Activated gamma-delta T cell treated with Interleukin-2 at 50 U/mL for 16 hours (primary cell): ENCODE measurements around the gene RFPL3.
"Not testable (repeated sequence)": the region's sequence is repeated elsewhere in the genome, so short reads cannot be mapped to it uniquely, and the experiment has no call there.

Source experiments
- DNase-seq: peaks from one replicate; pipeline ENCODE4 v3.0.0-alpha.2; 2020

Gene RFPL3

GRCh38 chr22:32331236-32331917 is 26.3 kb upstream of the RFPL3 start:
- no peak for DNase-seq

- DNase-seq: no peak
These were observed 25.5 kb upstream of the RFPL3 start for GRCh38 chr22:32331918-32332725.

DNA sequence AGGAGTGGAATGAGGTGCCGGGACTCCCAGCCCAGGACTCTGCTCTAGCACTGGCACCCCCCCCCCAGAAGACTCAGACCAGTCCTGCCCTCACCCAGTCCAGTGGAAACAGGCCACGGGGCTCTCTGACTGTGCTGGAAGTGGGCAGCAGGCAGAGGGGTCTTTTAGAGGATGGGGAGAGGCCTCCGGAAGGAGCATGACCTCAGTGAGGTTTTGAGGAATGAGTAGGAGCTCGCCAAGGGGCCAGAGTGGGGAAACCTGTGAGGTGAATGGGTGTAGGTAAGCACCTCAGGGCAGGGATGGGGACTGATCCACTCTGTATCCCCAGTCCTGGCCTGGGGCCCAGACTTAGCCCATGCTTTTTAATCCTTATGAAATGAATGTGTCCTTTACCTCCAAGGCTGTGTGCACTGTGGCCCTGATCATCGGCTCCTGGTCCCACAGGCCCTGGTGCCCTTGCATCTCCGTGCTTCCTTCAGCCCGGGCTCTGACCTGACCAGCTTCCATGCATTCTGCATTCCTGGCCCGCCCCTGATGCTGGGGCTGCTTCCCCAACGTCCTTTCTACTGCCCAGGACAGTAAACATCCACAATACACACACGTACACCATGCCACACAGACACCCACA is 24.4 kb upstream of the RFPL3 start:
- DNase-seq: no peak

GRCh38 chr22:32333769-32334659 is 23.7 kb upstream of the RFPL3 start:
- DNase-seq: no peak

- DNase-seq: no peak
These were observed 22.9 kb upstream of the RFPL3 start for GRCh38 chr22:32334660-32335365.

- no peak for DNase-seq
These were observed 22.2 kb upstream of the RFPL3 start for GRCh38 chr22:32335471-32335870.

- no peak for DNase-seq
These were observed 21.5 kb upstream of the RFPL3 start for GRCh38 chr22:32336121-32336603.

GRCh38 chr22:32336771-32337424 is 20.8 kb upstream of the RFPL3 start:
- DNase-seq: no peak

DNA sequence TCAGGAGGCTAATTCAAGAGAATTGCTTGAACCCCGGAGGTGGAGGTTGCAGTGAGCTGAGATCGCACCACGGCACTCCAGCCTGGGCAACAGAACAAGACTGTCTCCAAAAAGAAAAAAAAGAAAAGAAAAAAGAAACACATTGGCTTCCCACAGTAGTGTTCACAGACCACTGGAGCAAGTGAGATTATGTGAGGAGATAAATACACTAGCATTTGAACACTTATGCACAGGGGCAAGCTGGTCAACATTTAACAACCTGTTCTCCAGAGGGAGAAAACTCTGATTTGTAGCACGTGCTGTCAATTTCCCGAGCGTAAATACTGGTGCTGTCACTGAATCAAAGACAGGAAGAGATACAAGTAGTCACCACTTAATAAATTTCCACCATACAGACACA is 20.2 kb upstream of the RFPL3 start:
- not testable (repeated sequence) for DNase-seq

GRCh38 chr22:32338757-32339156 is 18.9 kb upstream of the RFPL3 start:
- no peak for DNase-seq

GRCh38 chr22:32339190-32340012 is 18.3 kb upstream of the RFPL3 start:
- no peak for DNase-seq

GRCh38 chr22:32340411-32340810 is 17.3 kb upstream of the RFPL3 start:
- no peak for DNase-seq

DNA sequence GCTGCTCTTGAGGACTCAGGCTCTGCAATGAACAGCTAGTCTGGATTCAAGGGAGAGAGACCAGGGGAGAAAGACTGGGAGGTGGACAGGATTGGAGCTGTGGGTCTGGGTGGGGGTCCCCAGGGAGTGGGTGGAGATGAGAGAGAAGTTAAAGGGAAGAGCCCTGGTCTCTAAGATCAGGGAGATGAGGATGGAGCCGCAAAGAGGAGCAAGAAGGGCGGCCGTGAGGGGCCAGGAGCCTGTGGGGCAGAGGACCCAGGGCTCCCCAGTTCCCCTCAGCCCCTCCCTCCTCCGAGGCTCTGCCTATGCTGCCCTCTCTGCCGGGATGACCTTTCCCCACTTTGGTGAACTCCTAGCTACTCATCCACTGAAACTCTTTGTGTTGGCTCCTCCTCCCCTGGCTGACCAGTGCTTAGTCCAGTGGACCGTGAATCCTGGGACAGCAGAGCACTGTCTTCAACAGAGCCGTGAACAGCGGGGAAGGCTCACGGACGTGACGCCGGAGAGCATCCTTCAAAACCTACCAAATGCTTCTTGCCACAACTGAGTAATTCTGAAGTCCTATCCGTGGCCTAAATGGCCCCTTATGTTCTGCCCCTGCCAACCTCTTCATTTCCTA is 16.4 kb upstream of the RFPL3 start:
- no peak for DNase-seq

- DNase-seq: no peak
These were observed 14.7 kb upstream of the RFPL3 start for GRCh38 chr22:32342977-32343376.

DNA sequence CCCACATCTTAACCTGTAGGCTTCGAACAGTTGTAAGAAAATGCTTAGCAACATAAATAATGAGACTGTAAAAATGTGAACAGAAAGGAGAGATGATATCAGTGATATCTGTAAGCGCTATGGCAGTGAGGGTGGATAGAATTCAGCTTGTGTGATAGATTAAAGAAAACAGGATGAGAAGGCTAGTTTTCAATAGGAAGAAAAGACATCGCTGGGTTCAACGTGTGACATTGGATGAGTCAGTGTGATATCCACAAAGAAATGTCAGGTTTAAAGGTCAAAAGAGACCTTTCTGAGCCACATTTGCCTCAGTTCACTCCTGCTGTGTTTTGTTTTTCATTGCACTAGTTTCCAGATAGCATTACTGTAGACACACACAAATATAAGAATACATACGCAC is 13.7 kb upstream of the RFPL3 start:
- DNase-seq: no peak

DNA sequence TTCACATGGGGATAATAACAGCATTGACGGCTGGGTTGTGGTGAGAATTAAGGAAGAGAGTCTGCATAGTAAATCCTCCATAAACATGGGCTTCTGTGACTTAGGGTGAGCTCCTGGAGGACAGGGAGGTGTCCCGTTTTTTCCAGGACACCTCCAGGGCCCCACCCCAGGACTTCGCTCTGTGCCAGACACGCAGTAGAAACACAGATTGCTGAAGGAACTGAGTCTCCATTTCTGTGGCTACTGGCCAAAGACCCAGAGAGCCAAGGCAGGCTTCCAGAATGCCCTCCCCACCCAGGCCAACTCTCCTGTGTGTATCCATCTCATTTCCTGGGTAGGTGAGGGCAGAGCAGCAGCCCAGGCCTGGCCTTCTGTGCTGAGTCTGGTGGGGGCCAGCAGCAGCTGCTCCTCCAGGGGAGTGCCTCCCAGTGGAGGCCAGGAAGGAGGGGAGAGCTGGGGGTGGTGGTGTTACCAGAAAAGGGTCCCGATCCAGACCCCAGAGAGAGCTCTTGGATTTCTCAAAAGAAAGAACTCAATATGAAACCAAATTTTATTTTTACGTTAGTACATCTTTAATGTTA is 9.5 kb upstream of the RFPL3 start:
- no peak for DNase-seq

GRCh38 chr22:32351875-32352274 is 5.8 kb upstream of the RFPL3 start:
- not testable (repeated sequence) for DNase-seq

DNA sequence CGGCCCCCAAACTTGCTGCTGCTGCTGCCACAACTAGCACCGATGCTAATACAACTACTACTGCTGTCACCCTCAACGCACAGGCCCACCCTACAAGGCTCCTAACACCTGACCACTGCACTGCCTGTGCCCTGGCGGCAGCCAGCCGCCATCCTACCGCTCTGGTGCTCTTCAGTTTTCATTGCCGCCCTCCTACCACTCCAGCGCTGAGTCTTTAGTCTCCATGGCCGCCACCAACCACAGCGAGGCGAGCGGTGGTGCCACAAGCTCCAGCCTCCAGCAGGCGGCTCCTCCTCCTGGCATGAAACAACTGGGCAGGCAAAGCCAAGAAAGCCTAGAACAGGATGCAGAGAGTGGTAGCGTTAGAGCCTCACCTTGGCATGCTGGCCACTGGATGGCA is 5.0 kb upstream of the RFPL3 start:
- DNase-seq: no peak

DNA sequence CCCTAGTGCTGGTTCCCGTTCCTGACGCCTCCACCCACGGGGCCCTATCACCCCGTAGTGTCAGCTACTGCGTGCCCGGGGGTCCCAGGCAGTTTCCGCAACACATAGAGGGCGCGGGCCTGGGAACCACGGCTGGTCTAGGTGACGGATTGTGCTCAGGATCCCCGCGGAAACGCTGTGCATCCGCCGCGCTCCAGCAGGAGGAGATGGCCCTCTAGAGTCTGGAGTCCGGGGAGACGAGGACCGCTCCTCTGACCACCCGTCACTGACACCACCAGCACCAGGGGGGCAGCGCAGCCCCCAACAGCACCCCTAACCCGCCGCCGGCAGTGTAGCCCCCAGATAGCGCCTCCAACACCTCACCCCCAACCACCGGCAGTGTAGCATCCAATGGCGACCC is 4.4 kb upstream of the RFPL3 start:
- DNase-seq: no peak

DNA sequence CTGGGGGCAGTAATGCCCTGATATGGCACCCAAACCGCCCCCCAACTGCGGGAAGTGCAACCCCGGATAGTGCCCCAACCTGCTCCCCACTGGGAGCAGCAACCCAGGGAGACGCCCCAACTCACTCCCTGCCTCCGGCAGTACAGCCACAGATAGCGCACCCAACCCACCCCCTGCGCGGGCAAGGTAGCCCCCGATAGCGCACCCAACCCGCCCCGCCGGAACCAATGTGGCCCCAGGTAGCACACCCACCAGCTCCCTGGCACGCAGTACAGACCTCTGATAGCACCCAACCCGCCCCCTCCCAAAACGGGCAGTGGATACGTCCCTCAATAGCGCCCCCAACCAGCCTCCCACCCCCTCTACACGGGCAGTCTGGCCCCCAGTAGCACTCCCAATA is 3.8 kb upstream of the RFPL3 start:
- no peak for DNase-seq
